Hematopoietic multipotent progenitor cell treated with erythropoietin and hydrocortisone succinate and interleukin-3 and kit ligand, for 15 days (in vitro differentiated cells): ENCODE data around the gene HBG2.
"Not testable (repeated sequence)": the region's sequence is repeated elsewhere in the genome, so short reads cannot be mapped to it uniquely, and the experiment has no call there.

Experiments used
- DNase-seq: peaks from one replicate; pipeline ENCODE4 v3.0.0-alpha.2; 2015; ENCODE audit warnings: low spot score

HBG2 gene

GRCh38 chr11:5254646-5255413 lies at the start of gene HBG2:
Gene HBG2 (minus strand): TSS chr11:5254781. CDS start chr11:5254728, 53 bp downstream.
- peak; percentile 34 for DNase-seq

- peak; percentile 46 for DNase-seq
Observed at GRCh38 chr11:5304046-5304445, 49.5 kb upstream of the HBG2 start.

GRCh38 chr11:5303626-5304025 lies 49.0 kb upstream of the HBG2 start:
- peak; percentile 88 for DNase-seq

- DNase-seq: peak; percentile 8
Observed at GRCh38 chr11:5301846-5302245, 47.3 kb upstream of the HBG2 start, which contains the start of gene OR51B4. Gene OR51B4 (minus strand): TSS chr11:5301946. CDS start chr11:5301946, 0 bp downstream.

GRCh38 chr11:5300251-5300650 lies 45.7 kb upstream of the HBG2 start:
- peak; percentile 53 for DNase-seq

- DNase-seq: peak; percentile 55
Observed at GRCh38 chr11:5298451-5298850, 43.9 kb upstream of the HBG2 start.

- peak; percentile 78 for DNase-seq
Observed at GRCh38 chr11:5297721-5298323, 43.2 kb upstream of the HBG2 start.

GRCh38 chr11:5294342-5294995 lies 39.9 kb upstream of the HBG2 start:
- not testable (repeated sequence) for DNase-seq

- peak; percentile 15 for DNase-seq
Observed at GRCh38 chr11:5293028-5293427, 38.4 kb upstream of the HBG2 start.

GRCh38 chr11:5291207-5291838 lies 36.7 kb upstream of the HBG2 start:
- peak; percentile 92 for DNase-seq

GRCh38 chr11:5290106-5290505 lies 35.5 kb upstream of the HBG2 start:
- peak; percentile 59 for DNase-seq

- peak; percentile 59 for DNase-seq
Observed at GRCh38 chr11:5289696-5290095, 35.1 kb upstream of the HBG2 start.

- DNase-seq: peak; percentile 73
Observed at GRCh38 chr11:5288906-5289550, 34.4 kb upstream of the HBG2 start.

GRCh38 chr11:5288108-5288905 lies 33.7 kb upstream of the HBG2 start:
- peak; percentile 99 for DNase-seq

- DNase-seq: peak; percentile 54
Observed at GRCh38 chr11:5286901-5287300, 32.3 kb upstream of the HBG2 start.

- peak; percentile 64 for DNase-seq
Observed at GRCh38 chr11:5286351-5286750, 31.8 kb upstream of the HBG2 start.

GRCh38 chr11:5285703-5286340 lies 31.2 kb upstream of the HBG2 start:
- DNase-seq: peak; percentile 64

GRCh38 chr11:5284637-5285036 lies 30.1 kb upstream of the HBG2 start:
- DNase-seq: peak; percentile 98

- DNase-seq: peak; percentile 68
Observed at GRCh38 chr11:5283882-5284281, 29.3 kb upstream of the HBG2 start.

GRCh38 chr11:5283086-5283485 lies 28.5 kb upstream of the HBG2 start:
- DNase-seq: peak; percentile 65

GRCh38 chr11:5282628-5283027 lies 28.0 kb upstream of the HBG2 start:
- DNase-seq: peak; percentile 53
